Endothelial cell of umbilical vein (primary cell): Measurements from ENCODE around the gene SLC25A26. TPM values are rescaled to one million over a fixed set of nuclear protein-coding genes. Genes with fewer than 3 reads are reported as not detected.

ENCODE experiments used
- BruUV-seq: library from RNA; stranded (reverse); fragments of 400-500 nt; replicated peaks from 2 replicates; lab custom pipeline; 2021; lab: Mats Ljungman, UMichigan
- CTCF ChIA-PET: fragments of 300-600, 350-600 bp; sonication (Branson Sonifier 250); formaldehyde crosslinking; loops from one replicate; lab custom pipeline; 2021; ENCODE audit warnings: antibody characterized with exemption, inconsistent platforms; lab: Charles Lee
- POLR2A ChIA-PET: fragments of 300-600, 350-600 bp; sonication (Branson Sonifier 250); formaldehyde crosslinking; loops from one replicate; lab custom pipeline; 2021; ENCODE audit warnings: antibody characterized with exemption, inconsistent platforms; lab: Charles Lee
- DNase-seq: peaks from one replicate; pipeline ENCODE4 v3.0.0-alpha.2; 2011; ENCODE audit warnings: low read depth, low spot score
- FAIRE-seq: peaks from 2 replicates; lab custom pipeline; 2011; peaks lifted over from hg19 to GRCh38; lab: Jason Lieb, UNC
- H2AFZ ChIP-seq: 2 replicates; pipeline ENCODE4 v1.6.0; 2012; ENCODE audit warnings: low read depth, low read length, control low read depth, inconsistent platforms
- H3K27ac ChIP-seq: 2 replicates; pipeline ENCODE4 v1.5.1; 2011; ENCODE audit warnings: low read depth, mild to moderate bottlenecking, control low read depth, low read length, moderate library complexity; ENCODE audit not compliant: insufficient read depth
- H3K27me3 ChIP-seq, 2 experiments: 2 replicates each; pipeline versions ENCODE4 v1.6.0 to v1.6.1; 2011; ENCODE audit warnings: low read length in 2 of 2, mixed read lengths in 1 of 2; ENCODE audit not compliant: control insufficient read depth in 2 of 2, insufficient read depth in 2 of 2
- H3K36me3 ChIP-seq, 2 experiments: 2 replicates in 1 of 2; 3 replicates in 1 of 2; pipeline ENCODE4 v1.5.1; 2011; ENCODE audit warnings: low read length in 2 of 2, mild to moderate bottlenecking in 1 of 2, moderate library complexity in 1 of 2; ENCODE audit not compliant: control insufficient read depth in 2 of 2, insufficient read depth in 2 of 2; ENCODE audit errors: extremely low read depth in 1 of 2
- H3K4me1 ChIP-seq: 3 replicates; pipeline ENCODE4 v1.5.1; 2011; ENCODE audit warnings: mild to moderate bottlenecking, low read length; ENCODE audit not compliant: control insufficient read depth, insufficient read depth; ENCODE audit errors: extremely low read depth
- H3K4me2 ChIP-seq: 2 replicates; pipeline ENCODE4 v1.6.1; 2011; ENCODE audit warnings: low read length, control low read depth, mixed read lengths; ENCODE audit not compliant: insufficient read depth
- H3K4me3 ChIP-seq, 3 experiments: fragments of 200-600 bp in 1 of 3; sonication (generic), shearing (Covaris generic) in 1 of 3; replicated peaks in 1 of 3; 2 replicates each; pipeline ENCODE4 v1.5.1; 2011 to 2016; ENCODE audit warnings: control low read depth in 3 of 3, low read length in 3 of 3, mild to moderate bottlenecking in 2 of 3, inconsistent platforms in 1 of 3, low read depth in 1 of 3, moderate library complexity in 1 of 3; ENCODE audit not compliant: insufficient read depth in 1 of 3
- H3K79me2 ChIP-seq: 2 replicates; pipeline ENCODE4 v1.6.0; 2012; ENCODE audit warnings: low read length, inconsistent platforms; ENCODE audit not compliant: control insufficient read depth, insufficient read depth
- H3K9ac ChIP-seq: replicated peaks from 2 replicates; pipeline ENCODE3; 2011; ENCODE audit warnings: low read length, control low read depth; ENCODE audit not compliant: insufficient read depth; ENCODE audit errors: extremely low read depth
- H3K9me1 ChIP-seq: replicated peaks from 3 replicates; pipeline ENCODE4 v1.6.0; 2011; ENCODE audit warnings: mild to moderate bottlenecking, low read length; ENCODE audit not compliant: control insufficient read depth, insufficient read depth; ENCODE audit errors: extremely low read depth
- H3K9me3 ChIP-seq: replicated peaks from 2 replicates; pipeline ENCODE4 v1.5.1; 2012; ENCODE audit warnings: low read length, inconsistent platforms; ENCODE audit not compliant: control insufficient read depth, insufficient read depth
- H4K20me1 ChIP-seq: replicated peaks from 2 replicates; pipeline ENCODE3; 2011; ENCODE audit warnings: mild to moderate bottlenecking, low read length; ENCODE audit not compliant: control insufficient read depth, insufficient read depth; ENCODE audit errors: extremely low read depth
- EZH2 ChIP-seq: IDR thresholded peaks from 2 replicates; pipeline ENCODE4 v1.6.1; 2012; ENCODE audit warnings: borderline replicate concordance, low read depth, mild to moderate bottlenecking, moderate library complexity, low read length, inconsistent platforms; ENCODE audit not compliant: severe bottlenecking
- FOS ChIP-seq: IDR thresholded peaks from 2 replicates; pipeline ENCODE4 v1.6.1; 2011; ENCODE audit warnings: mild to moderate bottlenecking, low read length, moderate library complexity, borderline replicate concordance; ENCODE audit not compliant: insufficient read depth
- GATA2 ChIP-seq: IDR thresholded peaks from 2 replicates; pipeline ENCODE4 v1.7.0; 2011; ENCODE audit warnings: low read depth, mild to moderate bottlenecking, moderate library complexity, mixed read lengths, low read length; ENCODE audit not compliant: insufficient read length, insufficient read depth
- JUN ChIP-seq: IDR thresholded peaks from 2 replicates; pipeline ENCODE4 v1.6.1; 2011; ENCODE audit warnings: borderline replicate concordance, low read depth; ENCODE audit not compliant: insufficient read length, insufficient read depth
- MYC ChIP-seq: IDR thresholded peaks from one replicate; pipeline ENCODE4 v1.6.1; 2011; ENCODE audit warnings: mild to moderate bottlenecking, low read depth, low read length
- POLR2A ChIP-seq: IDR thresholded peaks from 2 replicates; pipeline ENCODE4 v1.6.1; 2012; ENCODE audit warnings: low read depth, mild to moderate bottlenecking, control low read depth, low read length
- POLR2AphosphoS5 ChIP-seq: IDR thresholded peaks from 2 replicates; pipeline ENCODE4 v1.6.1; 2012; ENCODE audit warnings: low read depth, mild to moderate bottlenecking, control low read depth, low read length, moderate library complexity; ENCODE audit not compliant: insufficient read depth
- dilution Hi-C: fragments of 300-500 bp; cut with MboI; formaldehyde crosslinking; loops from one replicate; pipeline ENCODE4 v1.15.0; 2019; ENCODE audit warnings: low sequenced_read_pairs; ENCODE audit not compliant: extremely low pct_ligation_motif_present
- intact Hi-C: fragments of 100-400 bp; cut with micrococcal nuclease; formaldehyde crosslinking; loops from one replicate; pipeline ENCODE4 v1.10.0; 2022
- polyA plus RNA-seq, 4 experiments: library from polyadenylated mRNA; depleted of rRNA in 3 of 4; stranded (reverse) in 3 of 4; unstranded in 1 of 4; fragments of >200 nt; gene quantifications; 2 replicates each; pipeline versions ENCODE4 v1.2.1 to v1.2.3, GENCODE V29; 2011 to 2012; ENCODE audit warnings: missing spikeins in 1 of 4
- total RNA-seq: library from RNA; stranded (reverse); gene quantifications from 2 replicates; pipeline ENCODE4 v1.2.3, GENCODE V29; 2021
- TF ChIP-seq, protein P1 (sequence below): IDR thresholded peaks from 2 replicates; pipeline ENCODE4 v1.6.1; 2011; ENCODE audit not compliant: insufficient read depth, insufficient read length
- TF ChIP-seq, protein P2 (sequence below), 2 donors: IDR thresholded peaks; 1 replicate in 1 of 2; 2 replicates in 1 of 2; pipeline ENCODE4 v1.5.1; 2011; ENCODE audit warnings: low read length in 2 of 2, mild to moderate bottlenecking in 2 of 2, moderate library complexity in 2 of 2, control low read depth in 1 of 2, inconsistent platforms in 1 of 2, low read depth in 1 of 2; ENCODE audit not compliant: insufficient read depth in 1 of 2; ENCODE audit errors: extremely low read depth in 1 of 2

SLC25A26 gene
- total and polyA plus RNA-seq, 2 donors (not counting 3 experiments of a cell fraction or from before 2014, with no cell fraction given): 11.8 to 23.5 TPM

DNA sequence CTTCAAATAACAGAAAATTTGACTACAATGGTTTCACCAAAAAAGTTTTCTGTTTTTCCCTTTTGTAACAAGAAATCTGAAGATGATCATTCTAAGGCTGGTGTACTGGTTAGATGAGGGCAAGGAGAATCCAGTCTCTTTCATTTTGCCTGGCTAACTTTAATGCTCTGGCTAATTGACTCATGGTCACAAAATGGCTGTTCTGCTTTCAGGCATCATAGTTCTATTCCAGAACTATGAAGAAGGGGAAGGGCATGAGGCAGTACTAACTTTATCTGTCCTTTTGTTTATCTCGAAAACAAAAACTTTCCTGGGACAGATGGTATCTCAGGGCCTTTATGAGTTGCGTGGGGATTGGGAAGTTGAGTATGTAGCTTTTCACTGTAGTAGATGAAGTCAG, 50.4 kb downstream of the SLC25A26 start:
- FAIRE-seq (no peak), DNase-seq (no peak)
- Histone ChIP-seq H4K20me1 (no peaks in the 10 kb centered on the region), H3K79me2 (no peaks in the 10 kb centered on the region), H3K9me1 (no peaks in the 10 kb centered on the region), H3K9ac (no peak overlapping the region), H3K4me1 (no peaks in the 10 kb centered on the region), H3K4me3 (no peak overlapping the region), H3K36me3 (no peaks in the 10 kb centered on the region), H3K27me3 (no peaks in the 10 kb centered on the region), H3K27ac (no peak overlapping the region), H3K9me3 (no peaks in the 10 kb centered on the region), H2AFZ (no peak overlapping the region), H3K4me2 (no peak overlapping the region)
- ChIA-PET CTCF (interaction anchor here (0.7 to 4.9 kb wide), 7 partner anchors 12 to 552 kb away, joined by 3 to 30 read pairs (median 4); no protein-coding TSS in a partner anchor), POLR2A (no interaction called here)
- intact Hi-C loops (no loop called here), dilution Hi-C loops (no loop called here)
- no TSS peak for BruUV-seq
- TF ChIP-seq JUN (no peak), MYC (no peak), POLR2AphosphoS5 (no peak), POLR2A (no peak), GATA2 (no peak), EZH2 (no peak), FOS (no peak)
- TF ChIP-seq, protein P1, sequence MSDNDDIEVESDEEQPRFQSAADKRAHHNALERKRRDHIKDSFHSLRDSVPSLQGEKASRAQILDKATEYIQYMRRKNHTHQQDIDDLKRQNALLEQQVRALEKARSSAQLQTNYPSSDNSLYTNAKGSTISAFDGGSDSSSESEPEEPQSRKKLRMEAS: no peak
- TF ChIP-seq, protein P2, sequence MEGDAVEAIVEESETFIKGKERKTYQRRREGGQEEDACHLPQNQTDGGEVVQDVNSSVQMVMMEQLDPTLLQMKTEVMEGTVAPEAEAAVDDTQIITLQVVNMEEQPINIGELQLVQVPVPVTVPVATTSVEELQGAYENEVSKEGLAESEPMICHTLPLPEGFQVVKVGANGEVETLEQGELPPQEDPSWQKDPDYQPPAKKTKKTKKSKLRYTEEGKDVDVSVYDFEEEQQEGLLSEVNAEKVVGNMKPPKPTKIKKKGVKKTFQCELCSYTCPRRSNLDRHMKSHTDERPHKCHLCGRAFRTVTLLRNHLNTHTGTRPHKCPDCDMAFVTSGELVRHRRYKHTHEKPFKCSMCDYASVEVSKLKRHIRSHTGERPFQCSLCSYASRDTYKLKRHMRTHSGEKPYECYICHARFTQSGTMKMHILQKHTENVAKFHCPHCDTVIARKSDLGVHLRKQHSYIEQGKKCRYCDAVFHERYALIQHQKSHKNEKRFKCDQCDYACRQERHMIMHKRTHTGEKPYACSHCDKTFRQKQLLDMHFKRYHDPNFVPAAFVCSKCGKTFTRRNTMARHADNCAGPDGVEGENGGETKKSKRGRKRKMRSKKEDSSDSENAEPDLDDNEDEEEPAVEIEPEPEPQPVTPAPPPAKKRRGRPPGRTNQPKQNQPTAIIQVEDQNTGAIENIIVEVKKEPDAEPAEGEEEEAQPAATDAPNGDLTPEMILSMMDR (IDR thresholded peaks at IDR 0.05; ENCODE audit: extremely low read depth in 1 of 2, insufficient read depth in 1 of 2, low read depth in 1 of 2, low read length in 2 of 2): no peak
